Activated CD8-positive, alpha-beta memory T cell treated with anti-CD3 and anti-CD28 coated beads, Interleukin-2, amount 50 U/mL, for 24 hours (primary cell): Measurements from ENCODE around the gene EHBP1L1.

Experiments used
- DNase-seq: peaks from one replicate; pipeline ENCODE4 v3.0.0-alpha.2; 2020; ENCODE audit errors: extremely low read depth

EHBP1L1 gene

GRCh38 chr11:65577756-65578109 is 1.9 kb downstream of the EHBP1L1 start:
- DNase-seq = no peak

- DNase-seq = no peak
Measured at GRCh38 chr11:65578134-65578533, 2.3 kb downstream of the EHBP1L1 start.

- DNase-seq = no peak
Measured at GRCh38 chr11:65578667-65579066, 2.8 kb downstream of the EHBP1L1 start.

- DNase-seq = no peak
Measured at GRCh38 chr11:65579291-65579690, 3.4 kb downstream of the EHBP1L1 start.

GRCh38 chr11:65580031-65580692 is 4.3 kb downstream of the EHBP1L1 start:
- DNase-seq = no peak

GRCh38 chr11:65580756-65581155 is 4.9 kb downstream of the EHBP1L1 start:
- no peak for DNase-seq

- no peak for DNase-seq
Measured at GRCh38 chr11:65581928-65582327, 6.1 kb downstream of the EHBP1L1 start.

- DNase-seq = no peak
Measured at GRCh38 chr11:65583589-65583988, 7.7 kb downstream of the EHBP1L1 start.

- DNase-seq = no peak
Measured at GRCh38 chr11:65584106-65584505, 8.3 kb downstream of the EHBP1L1 start.

GRCh38 chr11:65584723-65585171 is 8.9 kb downstream of the EHBP1L1 start:
- DNase-seq = no peak

GRCh38 chr11:65585396-65586246 is 9.8 kb downstream of the EHBP1L1 start:
- no peak for DNase-seq

- DNase-seq = no peak
Measured at GRCh38 chr11:65586247-65586630, 10.4 kb downstream of the EHBP1L1 start.

GRCh38 chr11:65586676-65587075 is 10.8 kb downstream of the EHBP1L1 start:
- DNase-seq = no peak

- peak; percentile 51 for DNase-seq
Measured at GRCh38 chr11:65588199-65589054, 12.6 kb downstream of the EHBP1L1 start.

- no peak for DNase-seq
Measured at GRCh38 chr11:65589444-65590239, 13.8 kb downstream of the EHBP1L1 start.

GRCh38 chr11:65590240-65590738 is 14.4 kb downstream of the EHBP1L1 start:
- no peak for DNase-seq

GRCh38 chr11:65591939-65592857 is 16.3 kb downstream of the EHBP1L1 start:
- DNase-seq = no peak

GRCh38 chr11:65592858-65593517 is 17.1 kb downstream of the EHBP1L1 start:
- DNase-seq = no peak

GRCh38 chr11:65593518-65594414 is 17.9 kb downstream of the EHBP1L1 start:
- no peak for DNase-seq
